WI38 (cell line): ENCODE data around the gene FNDC3B.
"Not testable (repeated sequence)": the region's sequence is repeated elsewhere in the genome, so short reads cannot be mapped to it uniquely, and the experiment has no call there.

Experiments
- H3K4me3 ChIP-seq: 2 replicates; pipeline ENCODE4 v1.5.1; 2011; ENCODE audit warnings: low read depth, mild to moderate bottlenecking, control low read depth, low read length
- CTCF ChIP-seq: IDR thresholded peaks from 2 replicates; pipeline ENCODE4 v1.5.1; 2012; ENCODE audit warnings: low read depth, mild to moderate bottlenecking, control low read depth, low read length

FNDC3B gene

DNA sequence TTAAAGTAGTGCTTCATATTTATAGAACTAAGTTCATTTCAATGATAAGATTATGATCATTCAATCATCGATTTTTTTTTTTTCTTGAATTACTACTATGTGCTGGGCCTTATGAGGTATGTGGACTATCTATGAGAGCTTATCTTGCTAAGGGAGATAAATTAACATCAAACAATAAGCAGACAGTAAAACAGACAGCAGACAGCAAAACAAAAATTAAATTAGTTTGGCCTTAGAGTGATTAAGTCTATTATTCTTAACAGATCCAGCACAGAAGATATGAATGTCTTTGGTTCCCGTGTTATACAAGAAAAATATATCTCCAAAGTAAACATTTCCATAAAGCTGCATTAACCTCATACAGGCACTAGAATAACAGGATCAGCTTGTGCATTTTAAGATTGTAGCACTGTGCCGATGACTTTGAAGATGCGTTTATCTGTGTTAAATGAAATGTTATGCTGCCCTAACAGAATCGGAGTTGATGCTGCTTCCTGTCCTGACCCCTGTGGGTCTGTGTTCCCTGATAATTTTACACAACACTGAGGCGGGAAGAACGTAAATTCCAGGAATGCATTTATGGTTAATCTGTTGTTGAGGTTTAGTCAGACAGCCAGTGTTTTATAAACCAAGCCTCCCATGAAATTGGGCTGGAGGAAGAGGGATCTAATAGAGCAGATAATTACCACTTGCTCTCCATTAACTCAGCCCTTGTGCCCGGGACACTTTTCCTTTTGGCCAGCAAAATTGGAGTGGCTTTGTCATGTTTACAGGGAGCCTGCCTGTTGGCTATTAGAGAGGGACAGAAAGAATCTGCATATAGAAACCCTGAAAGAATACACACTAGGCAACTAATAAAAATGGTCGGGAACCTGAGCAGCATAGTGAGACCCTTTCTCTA lies 328.1 kb downstream of the FNDC3B start:
- TF ChIP-seq CTCF: no peak
- no peak overlapping the region for H3K4me3 ChIP-seq

- H3K4me3 ChIP-seq: not testable (repeated sequence)
Observed at GRCh38 chr3:172368556-172368955, 329.2 kb downstream of the FNDC3B start.

DNA sequence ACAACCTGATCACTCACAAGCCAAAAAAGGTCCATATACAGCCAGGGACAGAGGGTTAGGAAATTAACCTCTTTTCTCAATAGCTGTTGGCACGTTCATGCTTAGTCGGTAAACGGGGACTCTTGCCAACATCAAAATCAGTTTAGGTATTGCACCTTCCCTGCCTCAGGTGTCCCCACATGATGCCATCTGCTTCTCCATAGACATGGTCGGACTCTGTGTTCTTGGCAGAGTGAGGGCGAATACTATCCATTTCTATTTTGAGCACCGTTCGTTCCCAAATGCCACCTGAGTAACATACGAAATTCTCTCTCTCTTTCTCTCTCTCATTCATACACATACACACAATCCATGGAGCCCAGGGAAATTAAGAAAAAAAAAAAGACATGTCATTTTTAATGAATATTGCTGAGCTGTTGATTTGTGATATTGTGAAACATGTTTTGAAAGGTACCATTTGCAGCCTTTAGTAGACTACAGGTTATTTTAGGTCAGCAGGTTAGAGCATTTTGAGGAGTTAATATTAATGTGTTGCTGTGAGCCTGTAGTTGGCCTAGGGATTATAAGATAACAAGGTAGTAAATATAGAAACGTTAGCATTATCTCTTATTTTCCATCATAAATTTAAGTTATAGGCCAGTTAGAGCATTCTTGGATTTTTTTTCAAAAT lies 330.3 kb downstream of the FNDC3B start:
- H3K4me3 ChIP-seq: no peak overlapping the region
- TF ChIP-seq CTCF: no peak

GRCh38 chr3:172370419-172370818 lies 331.0 kb downstream of the FNDC3B start:
- TF ChIP-seq CTCF: no peak

DNA sequence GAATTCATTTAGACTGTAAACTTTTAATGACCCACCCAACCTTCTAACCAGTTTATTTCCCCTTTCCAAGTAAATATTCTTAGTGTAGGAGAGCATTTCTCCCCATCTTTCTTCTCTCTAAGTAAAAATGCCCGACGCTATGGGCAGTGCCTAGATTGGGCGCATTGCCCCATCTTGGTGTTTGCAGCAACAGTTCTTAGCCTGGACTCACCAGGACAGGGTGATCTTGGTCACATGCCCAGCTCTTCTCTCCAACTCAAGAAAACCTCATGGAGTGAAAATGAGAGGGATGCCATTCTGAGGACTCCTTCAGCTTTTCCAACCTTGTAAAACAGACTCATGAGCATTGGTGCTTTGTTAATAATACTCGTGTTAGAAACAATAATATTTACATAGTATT lies 332.2 kb downstream of the FNDC3B start:
- no peak for TF ChIP-seq CTCF
- H3K4me3 ChIP-seq: no peak overlapping the region

More at GRCh38 chr3:172370419-172370818, 331.0 kb downstream of the FNDC3B start:
- H3K4me3 ChIP-seq: no peak overlapping the region

GRCh38 chr3:172372895-172373294 lies 333.5 kb downstream of the FNDC3B start:
- no peak overlapping the region for H3K4me3 ChIP-seq
- TF ChIP-seq CTCF: no peak

GRCh38 chr3:172373912-172374311 lies 334.5 kb downstream of the FNDC3B start:
- no peak overlapping the region for H3K4me3 ChIP-seq
- no peak for TF ChIP-seq CTCF
